Measurements from ENCODE around the gene PDGFD.

GRCh38 chr11:104142698-104143097 lies 21.2 kb downstream of the PDGFD start:
- TF ChIP-seq POLR2AphosphoS5 (IDR thresholded peaks at IDR 0.05; ENCODE audit: insufficient read depth in 1 of 2, low read depth in 1 of 2) (no peak), POLR2A (IDR thresholded peaks at IDR 0.05) (no peak)
- TF ChIP-seq, protein P1, sequence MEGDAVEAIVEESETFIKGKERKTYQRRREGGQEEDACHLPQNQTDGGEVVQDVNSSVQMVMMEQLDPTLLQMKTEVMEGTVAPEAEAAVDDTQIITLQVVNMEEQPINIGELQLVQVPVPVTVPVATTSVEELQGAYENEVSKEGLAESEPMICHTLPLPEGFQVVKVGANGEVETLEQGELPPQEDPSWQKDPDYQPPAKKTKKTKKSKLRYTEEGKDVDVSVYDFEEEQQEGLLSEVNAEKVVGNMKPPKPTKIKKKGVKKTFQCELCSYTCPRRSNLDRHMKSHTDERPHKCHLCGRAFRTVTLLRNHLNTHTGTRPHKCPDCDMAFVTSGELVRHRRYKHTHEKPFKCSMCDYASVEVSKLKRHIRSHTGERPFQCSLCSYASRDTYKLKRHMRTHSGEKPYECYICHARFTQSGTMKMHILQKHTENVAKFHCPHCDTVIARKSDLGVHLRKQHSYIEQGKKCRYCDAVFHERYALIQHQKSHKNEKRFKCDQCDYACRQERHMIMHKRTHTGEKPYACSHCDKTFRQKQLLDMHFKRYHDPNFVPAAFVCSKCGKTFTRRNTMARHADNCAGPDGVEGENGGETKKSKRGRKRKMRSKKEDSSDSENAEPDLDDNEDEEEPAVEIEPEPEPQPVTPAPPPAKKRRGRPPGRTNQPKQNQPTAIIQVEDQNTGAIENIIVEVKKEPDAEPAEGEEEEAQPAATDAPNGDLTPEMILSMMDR (IDR thresholded peaks at IDR 0.05), result no peak
